Heart right ventricle (tissue), 16 donors: ENCODE measurements around the gene KCNMA1. TPM values are rescaled to one million over a fixed set of nuclear protein-coding genes. Genes with fewer than 3 reads are reported as not detected.

Experiments used
- ATAC-seq, 8 donors: fragments of 200-7000 bp; cut with Tn5 transposase; one replicate each; pipeline ENCODE4 v1.9.1; 2020; ENCODE audit warnings: mild to moderate bottlenecking in 8 of 8, moderate library complexity in 8 of 8, moderate number of reproducible peaks in 1 of 8
- DNase-seq, 2 donors: peaks; one replicate each; pipeline ENCODE4 v3.0.0-alpha.2; 2020
- H3K27ac ChIP-seq, 10 donors: fragments of 200-600 bp; sonication (generic) in 2 of 10; one replicate each; pipeline versions ENCODE4 v1.5.0 to v1.8.0; 2020 to 2022; ENCODE audit warnings: mild to moderate bottlenecking in 3 of 10
- H3K27me3 ChIP-seq, 7 donors: fragments of 200-600 bp; one replicate each; pipeline ENCODE4 v1.8.0; 2021 to 2022; ENCODE audit warnings: mild to moderate bottlenecking in 2 of 7
- H3K36me3 ChIP-seq, 9 donors: fragments of 200-600 bp; sonication (generic) in 1 of 9; one replicate each; pipeline versions ENCODE4 v1.5.0 to v1.8.0; 2020 to 2022; ENCODE audit warnings: mild to moderate bottlenecking in 2 of 9
- H3K4me1 ChIP-seq, 9 donors: fragments of 200-600 bp; sonication (generic) in 1 of 9; one replicate each; pipeline versions ENCODE4 v1.5.0 to v1.8.0; 2020 to 2022; ENCODE audit warnings: mild to moderate bottlenecking in 4 of 9
- H3K4me3 ChIP-seq, 10 donors: fragments of 200-600 bp; sonication (generic) in 2 of 10; one replicate each; pipeline versions ENCODE4 v1.5.0 to v1.8.0; 2020 to 2022; ENCODE audit warnings: mild to moderate bottlenecking in 7 of 10, moderate library complexity in 2 of 10
- H3K9me3 ChIP-seq, 11 donors: fragments of 200-600 bp in 10 of 11; sonication (generic) in 2 of 11; one replicate each; pipeline versions ENCODE4 v1.5.0 to v1.8.0; 2013 to 2022; ENCODE audit warnings: mild to moderate bottlenecking in 2 of 11, control low read depth in 1 of 11, moderate library complexity in 1 of 11
- WGBS, 2 donors: extraction: QIAGEN DNeasy Blood & Tissue Kit; methylation state at CpG; one replicate each; pipeline ENCODE4 v1.1.7; 2013; ENCODE audit warnings: inconsistent platforms in 1 of 2; 5-methylcytosine and 5-hydroxymethylcytosine counted together
- intact Hi-C, 10 donors: fragments of 100-400 bp; cut with DNase I; formaldehyde crosslinking; loops; one replicate each; pipeline versions ENCODE4 v1.11.1 to v1.14.2; 2022
- polyA plus RNA-seq, 2 donors: library from polyadenylated mRNA; stranded (reverse); fragments of 200-250 nt; gene quantifications; one replicate each; pipeline ENCODE4 v1.2.3, GENCODE V29; 2013
- total RNA-seq, 10 donors: library from RNA; stranded (reverse); fragmentation: NEBNext Ultra II Directional in 3 of 10; extraction: Animal tissue kit (Norgen Biotek cat#: 25700) in 3 of 10; gene quantifications; one replicate each; pipeline versions ENCODE4 v1.2.1 to v1.2.4, GENCODE V29; 2021 to 2023
- TF ChIP-seq, protein P1 (sequence below), 9 donors: fragments of 200-600 bp; sonication (generic) in 2 of 9; IDR thresholded peaks; one replicate each; pipeline versions ENCODE4 v1.5.0 to v1.8.0; 2021 to 2022; ENCODE audit warnings: antibody characterized with exemption in 9 of 9, mild to moderate bottlenecking in 5 of 9, moderate library complexity in 1 of 9
- donor health status: Arrhythmogenic right ventricular cardiomyopathy.
- donor health status: ischemic (EF 13 %, LVEDD 7.1; RV severe dilation, severe dysfunction).
- donor health status: healthy with polysubstance abuse.
- donor health status: DM: no; HTN: yes; CAD: no.
- donor health status: DM: no; HTN: no; CAD: no.
- donor health status: ischemic (EF 25% LVEDD 6.9; RV normal size, moderate dysfunction).
- donor health status: ischemic (EF 25% LVEDD 5.7; RV mildly dilated, moderate dysfunction).
- donor health status: healthy.
- donor health status: DM: yes; HTN: yes; CAD: no.
- donor health status: Ischemic cardiomyopathy.
- donor health status: ischemic (EF 35%, LVEDD 5.7; RV mildly dilated, moderate dysfunction).
- donor health status: nonischemic (EF 11% LVEDD 7.7; RV severe dilation, severe dysfunction).
- donor health status: DM: yes; HTN: yes; CAD: no.
- donor health status: PGD.
- donor health status: ischemic (EF 29% LVEDD 5.4; RV normal size, mild dysfunction).
- donor health status: nonischemic (EF 23%, LVEDD 6.1; RV moderate dilation, normal function).

The KCNMA1 gene
- total and polyA plus RNA-seq, 12 donors = 0.59 to 5.3 (median 1.6) TPM

DNA sequence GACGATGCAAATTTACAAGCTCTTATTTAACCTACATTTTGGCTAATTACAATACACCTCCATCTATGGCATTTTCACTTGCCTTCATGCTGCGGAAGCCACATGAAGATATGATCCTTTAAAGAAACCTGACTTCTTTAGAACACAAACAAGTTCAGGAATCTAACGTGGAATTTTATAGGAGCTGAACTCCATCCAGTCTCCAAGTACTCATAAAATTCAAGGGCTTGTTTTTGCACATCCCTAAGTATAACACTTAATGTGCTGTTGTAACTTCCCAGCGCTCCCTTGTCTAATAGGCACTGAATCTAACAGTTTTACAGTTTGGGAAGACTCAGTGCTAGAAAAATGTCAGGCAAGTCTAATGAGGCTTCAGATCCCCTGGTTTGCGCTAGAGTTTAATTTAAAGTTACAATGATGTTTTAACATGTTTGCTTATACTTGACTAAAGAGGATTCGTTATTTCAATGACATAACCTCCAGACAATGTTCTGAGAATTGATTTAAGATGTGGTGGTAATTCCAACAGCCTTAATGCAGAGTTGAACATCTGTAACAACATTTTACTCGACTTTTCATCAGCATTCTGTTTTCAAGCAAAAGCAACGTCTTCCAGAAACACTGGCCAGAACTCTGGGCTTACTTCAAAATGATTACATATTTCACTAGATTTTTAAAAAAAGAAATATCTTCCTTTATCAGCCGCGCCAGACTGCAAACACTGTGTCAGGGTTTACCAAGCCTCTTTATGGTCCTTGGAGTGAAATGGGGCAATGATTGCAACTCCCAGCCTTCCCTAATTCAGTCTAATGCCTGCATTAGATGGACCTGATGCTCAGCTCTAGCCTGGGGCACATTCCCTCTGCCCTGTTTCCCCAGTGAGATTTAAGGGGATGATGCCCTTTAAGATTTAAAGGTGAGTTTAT, 664.3 kb downstream of the KCNMA1 start:
- no peak for DNase-seq
- no peak for ATAC-seq
- Histone ChIP-seq H3K9me3 (no peaks in the 10 kb centered on the region), H3K36me3 (no peaks in the 10 kb centered on the region), H3K27me3 (no peaks in the 10 kb centered on the region), H3K27ac (no peak overlapping the region), H3K4me1 (no peaks in the 10 kb centered on the region), H3K4me3 (no peak overlapping the region)
- 74 to 75% methylated on average over 10 of the region's 10 CpGs for WGBS, 2 donors
- intact Hi-C loops = no loop called here
- TF ChIP-seq, protein P1, sequence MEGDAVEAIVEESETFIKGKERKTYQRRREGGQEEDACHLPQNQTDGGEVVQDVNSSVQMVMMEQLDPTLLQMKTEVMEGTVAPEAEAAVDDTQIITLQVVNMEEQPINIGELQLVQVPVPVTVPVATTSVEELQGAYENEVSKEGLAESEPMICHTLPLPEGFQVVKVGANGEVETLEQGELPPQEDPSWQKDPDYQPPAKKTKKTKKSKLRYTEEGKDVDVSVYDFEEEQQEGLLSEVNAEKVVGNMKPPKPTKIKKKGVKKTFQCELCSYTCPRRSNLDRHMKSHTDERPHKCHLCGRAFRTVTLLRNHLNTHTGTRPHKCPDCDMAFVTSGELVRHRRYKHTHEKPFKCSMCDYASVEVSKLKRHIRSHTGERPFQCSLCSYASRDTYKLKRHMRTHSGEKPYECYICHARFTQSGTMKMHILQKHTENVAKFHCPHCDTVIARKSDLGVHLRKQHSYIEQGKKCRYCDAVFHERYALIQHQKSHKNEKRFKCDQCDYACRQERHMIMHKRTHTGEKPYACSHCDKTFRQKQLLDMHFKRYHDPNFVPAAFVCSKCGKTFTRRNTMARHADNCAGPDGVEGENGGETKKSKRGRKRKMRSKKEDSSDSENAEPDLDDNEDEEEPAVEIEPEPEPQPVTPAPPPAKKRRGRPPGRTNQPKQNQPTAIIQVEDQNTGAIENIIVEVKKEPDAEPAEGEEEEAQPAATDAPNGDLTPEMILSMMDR (IDR thresholded peaks at IDR 0.05) = no peak

DNA sequence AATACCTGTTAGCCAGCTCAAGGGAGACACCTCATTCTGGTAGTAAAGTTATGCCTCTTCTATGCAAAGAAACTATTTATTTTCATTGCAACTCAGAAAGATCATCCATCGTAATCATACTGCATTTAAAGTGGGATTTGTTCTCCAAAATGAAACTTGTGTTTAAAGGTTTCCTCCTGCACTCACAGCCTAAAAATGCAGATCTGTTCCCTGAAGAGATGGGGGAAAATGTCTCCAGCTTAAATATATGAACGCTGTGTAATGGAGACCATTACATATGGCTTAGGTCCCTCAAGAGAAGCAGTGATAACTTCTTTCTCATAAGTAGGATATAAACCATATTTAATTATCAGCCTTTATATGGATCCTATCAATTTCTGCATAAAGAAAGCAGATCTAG, 665.1 kb downstream of the KCNMA1 start:
- no peak overlapping the region for H3K27ac ChIP-seq
- intact Hi-C loops = no loop called here
- 86 to 88% methylated on average over 2 of the region's 2 CpGs for WGBS, 2 donors

DNA sequence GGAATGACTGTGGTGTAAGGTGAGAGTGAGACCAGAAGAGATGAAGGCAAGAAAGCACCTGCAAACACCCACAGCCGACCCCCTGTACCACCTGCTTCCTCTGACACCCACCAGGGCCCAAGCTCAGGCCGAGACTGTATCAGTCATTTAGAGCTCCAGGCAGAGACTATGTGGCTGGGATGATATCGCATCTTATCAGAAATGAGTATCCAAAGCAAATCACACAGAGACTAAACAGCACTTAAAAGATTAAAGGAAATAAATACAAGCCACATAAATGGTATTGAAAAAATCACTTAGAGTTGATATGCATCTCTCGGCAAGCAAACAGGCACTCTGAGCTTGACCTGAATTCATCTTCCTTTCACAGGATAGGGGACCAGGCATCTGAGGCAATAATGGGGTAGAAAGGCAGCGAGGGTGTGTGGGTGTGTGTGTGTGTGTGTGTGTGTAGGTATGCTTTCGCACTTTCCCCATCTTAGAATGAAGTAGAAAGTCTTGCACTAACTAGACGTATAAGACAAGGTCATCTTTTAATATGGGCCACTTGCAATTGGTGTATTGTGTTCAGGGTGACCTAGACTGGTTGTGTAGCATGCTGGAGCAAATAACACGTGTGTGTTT, 665.9 kb downstream of the KCNMA1 start:
- TF ChIP-seq, protein P1 (IDR thresholded peaks at IDR 0.05) = no peak
- Histone ChIP-seq H3K4me1 (no peaks in the 10 kb centered on the region), H3K4me3 (no peak overlapping the region), H3K27ac (no peak overlapping the region), H3K36me3 (no peaks in the 10 kb centered on the region), H3K9me3 (no peaks in the 10 kb centered on the region), H3K27me3 (no peaks in the 10 kb centered on the region)
- WGBS, 2 donors = 85 to 89% methylated on average over 8 of the region's 8 CpGs
- ATAC-seq (no peak), DNase-seq (no peak)
- intact Hi-C loops = no loop called here

More for the DNA sequence above, 665.1 kb downstream of the KCNMA1 start:
- ATAC-seq = no peak
- H3K27me3 ChIP-seq = no peaks in the 10 kb centered on the region
- H3K4me3 ChIP-seq = no peak overlapping the region
- H3K4me1 ChIP-seq = no peaks in the 10 kb centered on the region
- no peaks in the 10 kb centered on the region for H3K9me3 ChIP-seq
- TF ChIP-seq, protein P1 (IDR thresholded peaks at IDR 0.05) = no peak
- H3K36me3 ChIP-seq = no peaks in the 10 kb centered on the region
- no peak for DNase-seq

DNA sequence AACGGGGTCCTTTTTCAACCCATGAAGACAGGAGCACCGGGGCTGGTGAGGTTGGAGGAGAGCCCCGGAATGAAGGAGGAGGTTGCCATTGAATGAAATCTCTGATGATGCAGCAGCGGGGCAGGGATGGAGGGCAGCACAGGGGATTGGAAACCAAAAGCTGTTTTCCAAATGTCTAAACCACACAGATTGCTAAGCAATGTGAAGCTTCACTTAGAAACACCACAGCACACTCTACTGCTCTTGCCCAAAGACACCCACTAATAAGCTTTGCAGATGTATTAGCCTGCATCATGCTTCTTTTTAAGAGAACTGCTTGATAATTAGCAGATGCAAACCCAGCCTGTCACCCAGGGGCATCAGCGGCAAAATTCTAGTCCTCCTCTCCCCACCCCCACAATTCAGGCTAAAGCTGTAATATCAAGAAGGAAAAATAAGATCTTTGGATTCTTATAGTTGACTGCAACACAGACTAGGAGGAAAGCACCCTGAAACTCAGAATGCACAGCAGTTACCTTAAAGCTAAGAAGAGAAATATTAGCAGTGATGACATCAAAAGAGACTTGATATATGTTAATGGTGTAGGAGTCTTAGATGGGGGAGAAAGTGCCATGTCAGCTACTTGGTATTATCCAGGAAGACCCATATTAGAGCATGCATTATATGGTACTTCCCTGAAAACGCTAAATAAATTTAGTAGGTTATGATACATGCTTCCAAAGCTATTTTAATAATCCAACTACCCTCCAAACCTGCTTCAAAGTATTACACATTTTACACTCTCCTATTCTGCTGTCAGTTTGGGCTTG, 666.7 kb downstream of the KCNMA1 start:
- intact Hi-C loops = no loop called here
- TF ChIP-seq, protein P1 (IDR thresholded peaks at IDR 0.05) = no peak
- no peaks in the 10 kb centered on the region for H3K4me1 ChIP-seq
- DNase-seq (no peak), ATAC-seq (no peak)
- H3K27ac ChIP-seq = no peak overlapping the region
- H3K36me3 ChIP-seq = no peaks in the 10 kb centered on the region
- no peak overlapping the region for H3K4me3 ChIP-seq
- no peaks in the 10 kb centered on the region for H3K27me3 ChIP-seq
- WGBS, 2 donors = 84 to 86% methylated on average over 6 of the region's 6 CpGs
- H3K9me3 ChIP-seq = no peaks in the 10 kb centered on the region
